ENCODE measurements around the gene PFKL. TPM values are rescaled to one million over a fixed set of nuclear protein-coding genes. Genes with fewer than 3 reads are reported as not detected.

PFKL gene
- total RNA-seq, 1 donor from 2014 or later: 189 TPM

- intact Hi-C loops (cut with DNase I): no loop called here
- no peak for DNase-seq (ENCODE audit: low spot score)
- ATAC-seq: no peak
Observed at GRCh38 chr21:44322621-44323325, 22.9 kb downstream of the PFKL start.

GRCh38 chr21:44323591-44323990 is 23.7 kb downstream of the PFKL start:
- no peak for ATAC-seq
- DNase-seq (ENCODE audit: low spot score): no peak

GRCh38 chr21:44324106-44324853 is 24.4 kb downstream of the PFKL start:
- DNase-seq (ENCODE audit: low spot score) (no peak), ATAC-seq (no peak)
- intact Hi-C loops (cut with DNase I): no loop called here

More at GRCh38 chr21:44323591-44323990, 23.7 kb downstream of the PFKL start:
- intact Hi-C loops (cut with DNase I): no loop called here

GRCh38 chr21:44324854-44325107 is 24.9 kb downstream of the PFKL start:
- DNase-seq (ENCODE audit: low spot score) (no peak), ATAC-seq (no peak)
- intact Hi-C loops (cut with DNase I): no loop called here

- intact Hi-C loops (cut with DNase I): no loop called here
- DNase-seq (ENCODE audit: low spot score): no peak
- no peak for ATAC-seq
Observed at GRCh38 chr21:44325386-44326271, 25.8 kb downstream of the PFKL start.

- intact Hi-C loops (cut with DNase I): no loop called here
- DNase-seq (ENCODE audit: low spot score) (no peak), ATAC-seq (no peak)
Observed at GRCh38 chr21:44326272-44326647, 26.4 kb downstream of the PFKL start.

GRCh38 chr21:44326716-44327602 is 27.1 kb downstream of the PFKL start:
- intact Hi-C loops (cut with DNase I): no loop called here
- ATAC-seq (peak; percentile 3), DNase-seq (ENCODE audit: low spot score) (no peak)

- ATAC-seq: no peak
- intact Hi-C loops (cut with DNase I): no loop called here
- no peak for DNase-seq (ENCODE audit: low spot score)
Observed at GRCh38 chr21:44327603-44327974, 27.7 kb downstream of the PFKL start.

- intact Hi-C loops (cut with DNase I): no loop called here
- ATAC-seq: no peak
- DNase-seq (ENCODE audit: low spot score): no peak
Observed at GRCh38 chr21:44328242-44328895, 28.5 kb downstream of the PFKL start.

- intact Hi-C loops (cut with DNase I): no loop called here
- ATAC-seq (peak; percentile 3), DNase-seq (ENCODE audit: low spot score) (no peak)
Observed at GRCh38 chr21:44329086-44329889, 29.4 kb downstream of the PFKL start.

- ATAC-seq (no peak), DNase-seq (ENCODE audit: low spot score) (no peak)
- intact Hi-C loops (cut with DNase I): no loop called here
Observed at GRCh38 chr21:44329971-44330681, 30.3 kb downstream of the PFKL start.

GRCh38 chr21:44330698-44331097 is 30.8 kb downstream of the PFKL start:
- DNase-seq (ENCODE audit: low spot score) (no peak), ATAC-seq (no peak)
- intact Hi-C loops (cut with DNase I): no loop called here

- intact Hi-C loops (cut with DNase I): no loop called here
- DNase-seq (ENCODE audit: low spot score) (no peak), ATAC-seq (no peak)
Observed at GRCh38 chr21:44331209-44331608, 31.4 kb downstream of the PFKL start.

- ATAC-seq: peak; percentile 2
- no peak for DNase-seq (ENCODE audit: low spot score)
- intact Hi-C loops (cut with DNase I): no loop called here
Observed at GRCh38 chr21:44331650-44332307, 31.9 kb downstream of the PFKL start.

GRCh38 chr21:44332383-44332782 is 32.5 kb downstream of the PFKL start:
- ATAC-seq (no peak), DNase-seq (ENCODE audit: low spot score) (no peak)
- intact Hi-C loops (cut with DNase I): no loop called here

GRCh38 chr21:44332965-44333364 is 33.1 kb downstream of the PFKL start:
- intact Hi-C loops (cut with DNase I): no loop called here
- DNase-seq (ENCODE audit: low spot score) (no peak), ATAC-seq (no peak)

Data from sciatic nerve (tissue), 2 donors.